Natural killer cell (primary cell): Measurements from ENCODE around the gene ITFG1. TPM values are rescaled to one million over a fixed set of nuclear protein-coding genes. Genes with fewer than 3 reads are reported as not detected.

Source experiments
- ATAC-seq, 3 donors: fragments of 150-1000 bp in 2 of 3; fragments of 200-7000 bp in 1 of 3; cut with Tn5 transposase; 1 replicate in 1 of 3; 2 replicates in 2 of 3; pipeline ENCODE4 v1.10.0; 2021; ENCODE audit warnings: mild to moderate bottlenecking in 2 of 3, moderate library complexity in 2 of 3
- DNase-seq, 2 donors: peaks; one replicate each; pipeline versions ENCODE4 v3.0.0 to v3.0.0-alpha.2; 2013 to 2021; ENCODE audit warnings: mixed read lengths in 1 of 2
- H3K27ac ChIP-seq: one replicate; pipeline ENCODE4 v1.5.1; 2013; ENCODE audit warnings: mild to moderate bottlenecking, low read length
- H3K27me3 ChIP-seq: one replicate; pipeline ENCODE4 v1.6.1; 2013; ENCODE audit warnings: low read length; ENCODE audit not compliant: control insufficient read depth, insufficient read depth
- H3K36me3 ChIP-seq: one replicate; pipeline ENCODE4 v1.6.1; 2013; ENCODE audit warnings: low read length; ENCODE audit not compliant: control insufficient read depth, insufficient read depth
- H3K4me1 ChIP-seq: one replicate; pipeline ENCODE4 v1.6.1; 2013; ENCODE audit warnings: low read length; ENCODE audit not compliant: control insufficient read depth, insufficient read depth
- H3K4me3 ChIP-seq: one replicate; pipeline ENCODE4 v1.5.1; 2013; ENCODE audit warnings: low read length
- H3K9me3 ChIP-seq: one replicate; pipeline ENCODE4 v1.6.1; 2013; ENCODE audit warnings: low read length; ENCODE audit not compliant: control insufficient read depth, insufficient read depth
- H3K27ac Mint-ChIP-seq, 2 donors: one replicate each; pipeline ENCODE4 v1.8.0; 2022; ENCODE audit warnings: mild to moderate bottlenecking in 2 of 2, mixed read lengths in 2 of 2, moderate library complexity in 1 of 2
- H3K27me3 Mint-ChIP-seq, 2 donors: one replicate each; pipeline ENCODE4 v1.8.0; 2022; ENCODE audit warnings: low read depth in 2 of 2, mixed read lengths in 2 of 2
- H3K36me3 Mint-ChIP-seq: one replicate; pipeline ENCODE4 v1.8.0; 2022; ENCODE audit warnings: mixed read lengths
- H3K4me1 Mint-ChIP-seq, 2 donors: one replicate each; pipeline ENCODE4 v1.8.0; 2022; ENCODE audit warnings: mixed read lengths in 2 of 2
- H3K4me3 Mint-ChIP-seq: one replicate; pipeline ENCODE4 v1.8.0; 2022; ENCODE audit warnings: mild to moderate bottlenecking, moderate library complexity, mixed read lengths
- H3K9me3 Mint-ChIP-seq, 2 donors: one replicate each; pipeline ENCODE4 v1.8.0; 2022; ENCODE audit warnings: mixed read lengths in 2 of 2
- WGBS: methylation state at CpG from one replicate; pipeline ENCODE4 v1.1.7; 2013; ENCODE audit warnings: missing lambda C conversion rate; ENCODE audit not compliant: insufficient coverage; 5-methylcytosine and 5-hydroxymethylcytosine counted together
- intact Hi-C: fragments of 100-400 bp; cut with micrococcal nuclease; formaldehyde crosslinking; loops from one replicate; pipeline ENCODE4 v1.14.2; 2022
- total RNA-seq, 4 donors: library from RNA; stranded (reverse); fragments of 120-200 nt in 1 of 4; gene quantifications; one replicate each; pipeline versions ENCODE4 v1.2.3 to v1.2.4, GENCODE V29; 2013 to 2022
- TF ChIP-seq, protein P1 (sequence below): fragments of 200-600 bp; IDR thresholded peaks from one replicate; pipeline ENCODE4 v1.8.0; 2022; ENCODE audit warnings: antibody characterized with exemption

The ITFG1 gene
- total RNA-seq, 3 donors from 2014 or later (not counting 1 experiment from before 2014, with no cell fraction given) = 30.4 to 44.1 (median 38.2) TPM

DNA sequence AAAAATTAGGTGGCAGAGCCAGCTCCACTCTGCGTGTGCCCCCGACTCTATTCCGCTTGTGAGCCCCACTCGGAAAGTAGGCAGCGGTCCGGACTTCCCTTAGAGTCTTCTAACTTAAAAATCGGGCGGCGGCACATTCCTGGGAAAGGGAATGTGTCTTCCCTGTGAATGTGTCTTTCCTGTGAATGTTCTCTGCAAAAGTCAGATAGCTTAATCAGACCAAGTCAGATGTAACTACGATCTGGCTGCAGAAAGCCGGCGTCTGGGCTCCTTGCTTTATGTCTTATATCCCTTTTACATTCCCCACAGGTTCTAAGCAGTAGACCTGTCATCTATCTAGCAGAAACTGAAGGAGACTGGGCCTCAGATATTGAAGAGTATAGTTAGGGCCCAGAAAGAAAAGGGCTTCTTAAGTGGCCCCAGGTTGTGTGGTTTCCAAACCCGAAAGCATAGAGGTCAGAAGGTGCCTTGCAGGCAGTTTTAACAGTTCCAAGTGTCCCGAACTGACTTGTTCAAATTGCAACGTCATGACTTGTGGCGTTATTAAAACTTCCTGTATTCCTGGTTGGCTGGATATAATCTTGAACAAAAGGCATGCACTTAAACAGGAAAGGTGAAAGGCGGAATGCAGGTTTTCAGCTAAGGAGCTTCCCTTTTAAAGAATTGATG, 869 bp upstream of the ITFG1 start:
- no peaks in the 10 kb centered on the region for H3K9me3 ChIP-seq
- peak overlapping the region; percentile 95 for H3K4me3 ChIP-seq
- H3K27ac Mint-ChIP-seq = peak overlapping the region; percentile 89 to 96
- ATAC-seq (no peak), DNase-seq (peak in 1 of 2 donors; percentile 50)
- H3K4me3 Mint-ChIP-seq = peak overlapping the region; percentile 98
- H3K27me3 Mint-ChIP-seq = no peaks in the 10 kb centered on the region
- TF ChIP-seq, protein P1, sequence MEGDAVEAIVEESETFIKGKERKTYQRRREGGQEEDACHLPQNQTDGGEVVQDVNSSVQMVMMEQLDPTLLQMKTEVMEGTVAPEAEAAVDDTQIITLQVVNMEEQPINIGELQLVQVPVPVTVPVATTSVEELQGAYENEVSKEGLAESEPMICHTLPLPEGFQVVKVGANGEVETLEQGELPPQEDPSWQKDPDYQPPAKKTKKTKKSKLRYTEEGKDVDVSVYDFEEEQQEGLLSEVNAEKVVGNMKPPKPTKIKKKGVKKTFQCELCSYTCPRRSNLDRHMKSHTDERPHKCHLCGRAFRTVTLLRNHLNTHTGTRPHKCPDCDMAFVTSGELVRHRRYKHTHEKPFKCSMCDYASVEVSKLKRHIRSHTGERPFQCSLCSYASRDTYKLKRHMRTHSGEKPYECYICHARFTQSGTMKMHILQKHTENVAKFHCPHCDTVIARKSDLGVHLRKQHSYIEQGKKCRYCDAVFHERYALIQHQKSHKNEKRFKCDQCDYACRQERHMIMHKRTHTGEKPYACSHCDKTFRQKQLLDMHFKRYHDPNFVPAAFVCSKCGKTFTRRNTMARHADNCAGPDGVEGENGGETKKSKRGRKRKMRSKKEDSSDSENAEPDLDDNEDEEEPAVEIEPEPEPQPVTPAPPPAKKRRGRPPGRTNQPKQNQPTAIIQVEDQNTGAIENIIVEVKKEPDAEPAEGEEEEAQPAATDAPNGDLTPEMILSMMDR = no peak
- under 1% methylated on average over 17 of the region's 17 CpGs for WGBS
- H3K27ac ChIP-seq = peak overlapping the region; percentile 96
- peaks cover 42 to 60% of the 10 kb centered on the region in 2 donors for H3K4me1 Mint-ChIP-seq
- H3K4me1 ChIP-seq = peaks cover 22% of the 10 kb centered on the region
- H3K27me3 ChIP-seq = no peaks in the 10 kb centered on the region
- H3K9me3 Mint-ChIP-seq = no peaks in the 10 kb centered on the region
- peaks cover 6% of the 10 kb centered on the region for H3K36me3 ChIP-seq
- intact Hi-C loops = loop anchor here (1.0 kb wide), 1 partner anchor 182 kb away; no protein-coding TSS in a partner anchor
- no peaks in the 10 kb centered on the region for H3K36me3 Mint-ChIP-seq

DNA sequence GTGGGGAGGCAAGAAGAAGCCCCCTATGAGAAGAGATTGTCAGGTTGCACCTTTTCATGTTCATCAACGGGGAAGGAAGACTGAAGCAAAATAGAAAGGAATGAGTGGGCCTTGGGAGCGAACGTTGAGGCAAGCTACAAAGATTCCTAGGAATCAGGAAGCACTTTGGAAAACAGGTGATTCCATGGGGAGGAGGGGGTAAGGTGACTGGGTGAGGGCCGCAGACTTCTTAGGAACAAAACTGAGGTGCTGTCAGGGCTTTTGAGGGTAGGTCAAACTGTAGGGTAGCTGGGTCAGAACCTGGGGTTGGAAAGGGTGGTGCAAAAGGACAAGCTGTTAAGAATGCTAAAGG, 528 bp downstream of the ITFG1 start:
- peaks cover 22% of the 10 kb centered on the region for H3K4me1 ChIP-seq
- Mint-ChIP-seq H3K27ac (peak overlapping the region; percentile 89 to 96), H3K9me3 (no peaks in the 10 kb centered on the region), H3K36me3 (peaks cover 7% of the 10 kb centered on the region), H3K4me1 (peaks cover 43 to 58% of the 10 kb centered on the region in 2 donors), H3K4me3 (peak overlapping the region; percentile 98), H3K27me3 (no peaks in the 10 kb centered on the region)
- TF ChIP-seq, protein P1 = no peak
- 12% methylated on average over 4 of the region's 4 CpGs for WGBS
- DNase-seq (no peak), ATAC-seq (no peak)
- peak overlapping the region; percentile 95 for H3K4me3 ChIP-seq
- intact Hi-C loops = no loop called here
- H3K27me3 ChIP-seq = no peaks in the 10 kb centered on the region
- no peaks in the 10 kb centered on the region for H3K9me3 ChIP-seq
- peaks cover 8% of the 10 kb centered on the region for H3K36me3 ChIP-seq
- H3K27ac ChIP-seq = peak overlapping the region; percentile 96

DNA sequence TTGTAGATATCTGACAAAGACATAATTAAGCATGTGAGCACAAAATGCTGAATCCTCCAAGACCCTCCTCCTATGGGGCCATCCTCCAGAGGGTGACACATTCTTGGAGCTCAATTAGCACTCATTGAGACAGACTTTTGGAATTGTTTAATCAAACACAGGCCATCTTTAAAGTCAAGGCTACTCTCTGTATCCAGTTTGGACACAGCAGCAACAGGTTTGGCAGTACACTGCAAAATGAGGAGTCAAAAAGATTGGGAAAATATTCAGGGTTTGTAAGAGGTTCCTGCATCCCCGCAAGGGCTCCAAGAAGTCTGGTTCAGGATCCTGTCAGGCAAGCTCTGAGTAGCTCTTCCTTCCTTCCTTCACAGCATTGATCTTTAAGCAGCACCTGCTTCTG, 1.3 kb downstream of the ITFG1 start:
- intact Hi-C loops = no loop called here
- H3K9me3 ChIP-seq = no peaks in the 10 kb centered on the region
- Mint-ChIP-seq H3K27me3 (no peaks in the 10 kb centered on the region), H3K4me3 (peak overlapping the region; percentile 98), H3K27ac (peak overlapping the region; percentile 89 to 96), H3K4me1 (peaks cover 49 to 61% of the 10 kb centered on the region in 2 donors), H3K9me3 (no peaks in the 10 kb centered on the region), H3K36me3 (peaks cover 7% of the 10 kb centered on the region)
- H3K4me1 ChIP-seq = peaks cover 22% of the 10 kb centered on the region
- no peak overlapping the region for H3K4me3 ChIP-seq
- no peak for ATAC-seq
- no peak overlapping the region for H3K27ac ChIP-seq
- DNase-seq = no peak
- 91% methylated on average over 1 of the region's 1 CpG for WGBS
- H3K36me3 ChIP-seq = peaks cover 11% of the 10 kb centered on the region
- TF ChIP-seq, protein P1 = no peak
- no peaks in the 10 kb centered on the region for H3K27me3 ChIP-seq

DNA sequence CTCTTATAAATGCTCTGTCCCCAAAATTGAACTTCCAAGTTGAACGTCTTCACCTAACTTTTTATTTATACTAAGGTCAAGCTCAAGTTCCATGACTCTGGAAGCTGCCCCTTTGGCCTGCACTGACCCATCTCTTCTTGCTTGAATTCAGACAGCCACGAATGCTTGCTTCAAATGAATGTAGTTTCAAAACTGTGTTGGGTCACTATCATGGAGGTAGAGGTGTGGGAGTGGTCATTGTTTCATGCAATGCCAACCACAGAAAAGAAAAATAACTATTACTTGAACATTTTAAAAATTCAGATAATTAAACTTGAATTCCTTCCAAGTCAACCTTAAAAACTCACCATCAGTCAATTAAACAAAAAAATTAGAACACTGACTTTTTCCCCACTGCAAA, 2.5 kb downstream of the ITFG1 start:
- WGBS = 97% methylated on average over 2 of the region's 2 CpGs
- TF ChIP-seq, protein P1 = no peak
- peaks cover 16% of the 10 kb centered on the region for H3K36me3 Mint-ChIP-seq
- no peaks in the 10 kb centered on the region for H3K27me3 ChIP-seq
- H3K9me3 Mint-ChIP-seq = no peaks in the 10 kb centered on the region
- peaks cover 18% of the 10 kb centered on the region for H3K36me3 ChIP-seq
- H3K4me1 ChIP-seq = peaks cover 22% of the 10 kb centered on the region
- no peak for ATAC-seq
- DNase-seq = no peak
- intact Hi-C loops = no loop called here
- no peak overlapping the region for H3K4me3 Mint-ChIP-seq
- no peaks in the 10 kb centered on the region for H3K9me3 ChIP-seq
- H3K27ac Mint-ChIP-seq = peak overlapping the region in 1 of 2 donors; percentile 2
- H3K4me1 Mint-ChIP-seq = peaks cover 43 to 55% of the 10 kb centered on the region in 2 donors
- no peak overlapping the region for H3K27ac ChIP-seq
- no peak overlapping the region for H3K4me3 ChIP-seq
- H3K27me3 Mint-ChIP-seq = no peaks in the 10 kb centered on the region
